Stimulated activated CD4-positive, alpha-beta T cell treated with anti-CD3 and anti-CD28 coated beads, TNF-alpha, amount 100 ng/mL, for 24 hours (primary cell): ENCODE measurements around the gene RAB7B.

ENCODE experiments used
- DNase-seq, 3 experiments: peaks; one replicate each; pipeline ENCODE4 v3.0.0-alpha.2; 2020; ENCODE audit warnings: low read depth in 3 of 3

RAB7B gene

DNA sequence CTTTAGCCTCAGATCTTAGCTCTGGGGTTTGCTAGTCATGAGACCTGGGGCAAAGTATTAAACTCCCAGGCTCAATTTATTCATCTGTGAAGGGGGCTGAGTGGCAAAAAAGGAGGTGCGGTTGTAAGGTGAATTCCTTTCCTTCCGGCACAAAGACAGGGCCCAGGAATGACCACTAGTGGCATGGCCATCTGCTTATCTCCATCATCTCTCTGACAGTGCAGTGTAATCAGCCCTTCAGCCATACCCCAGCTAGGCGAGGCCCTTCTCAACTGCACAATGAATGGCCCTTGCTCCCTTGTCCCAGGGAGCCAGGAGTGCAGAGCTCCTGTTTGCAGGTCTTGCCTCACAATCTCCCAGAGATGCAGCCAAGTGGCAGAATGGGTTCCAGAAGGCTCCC, 54.3 kb downstream of the RAB7B start:
- DNase-seq, result no peak

DNA sequence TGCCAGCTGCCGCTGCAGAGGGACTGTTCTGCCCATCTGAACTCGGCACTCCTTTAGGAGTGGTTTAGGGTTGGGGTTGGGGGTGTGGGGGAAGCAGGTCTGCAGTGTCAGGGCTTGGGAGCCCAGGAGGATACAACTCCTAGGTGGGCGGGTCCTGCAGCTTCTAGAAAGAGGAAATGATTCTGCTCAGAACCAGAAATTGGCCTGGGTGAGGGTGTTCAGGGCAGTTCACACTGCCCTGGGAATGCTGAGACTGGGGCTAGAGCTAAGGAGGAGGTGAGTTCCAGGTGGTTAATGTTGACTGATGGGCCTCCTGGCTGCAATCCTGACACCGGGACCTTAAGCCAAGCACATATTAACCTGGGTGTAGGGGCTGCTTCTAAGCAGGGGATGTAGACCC, 55.2 kb downstream of the RAB7B start:
- no peak for DNase-seq

DNA sequence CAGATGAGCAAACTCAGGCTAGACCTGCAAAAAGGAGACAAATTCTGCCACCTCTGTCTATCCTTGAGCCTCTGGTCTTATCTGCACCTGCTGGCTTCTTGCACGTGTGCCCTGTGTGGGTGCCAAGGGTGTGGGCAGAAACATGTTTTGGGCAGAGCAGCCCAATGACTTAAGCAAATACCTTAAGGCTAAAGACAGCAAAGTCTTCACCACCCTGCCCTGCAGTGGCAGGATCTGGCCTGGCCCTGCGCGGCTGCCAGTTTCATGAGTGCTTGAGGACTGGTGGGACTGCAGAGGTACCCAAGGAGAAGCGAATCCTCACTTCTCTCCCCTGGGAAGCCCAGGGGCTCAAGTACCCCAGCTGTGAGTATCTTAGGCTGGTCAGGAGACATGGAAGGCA, 56.2 kb downstream of the RAB7B start:
- DNase-seq, result no peak

DNA sequence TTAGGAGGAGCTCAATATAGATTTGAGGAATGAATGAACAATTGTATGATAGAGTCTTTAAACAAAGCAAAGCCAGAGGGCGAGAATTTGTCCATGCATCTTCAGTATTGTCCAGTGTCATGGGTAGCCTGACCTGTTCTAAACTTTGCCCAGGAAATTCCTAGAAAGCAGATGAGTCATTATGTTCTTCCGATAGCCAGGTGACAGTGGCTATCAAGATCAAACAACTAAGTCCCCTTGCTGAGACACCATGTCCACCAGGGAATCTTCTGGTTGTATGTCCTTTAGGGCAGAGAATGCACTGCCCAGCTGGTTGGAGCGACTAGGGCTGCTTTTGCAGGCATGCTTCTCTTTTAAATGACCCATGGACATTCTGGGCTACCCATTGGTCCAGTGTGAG, 58.1 kb downstream of the RAB7B start:
- no peak for DNase-seq

DNA sequence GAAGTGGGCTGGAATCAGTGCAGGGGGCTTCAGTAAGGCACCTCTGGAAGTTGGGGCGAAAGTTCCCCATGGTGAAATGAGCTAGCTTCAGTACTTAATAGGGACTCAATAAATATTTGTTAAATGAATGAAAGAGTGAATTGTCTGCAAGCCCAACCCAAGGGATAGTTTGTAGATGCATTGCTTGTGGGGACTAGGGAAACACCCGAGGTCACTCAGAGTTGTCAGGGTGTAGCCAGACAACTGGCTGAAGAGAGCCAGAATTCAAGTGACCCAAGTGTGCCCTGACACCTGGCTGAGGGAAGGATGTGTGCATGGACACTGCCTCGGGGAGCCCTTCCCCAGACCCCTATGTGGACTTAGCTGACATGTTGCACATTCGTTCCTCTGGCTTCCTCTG, 58.7 kb downstream of the RAB7B start:
- DNase-seq, result no peak

DNA sequence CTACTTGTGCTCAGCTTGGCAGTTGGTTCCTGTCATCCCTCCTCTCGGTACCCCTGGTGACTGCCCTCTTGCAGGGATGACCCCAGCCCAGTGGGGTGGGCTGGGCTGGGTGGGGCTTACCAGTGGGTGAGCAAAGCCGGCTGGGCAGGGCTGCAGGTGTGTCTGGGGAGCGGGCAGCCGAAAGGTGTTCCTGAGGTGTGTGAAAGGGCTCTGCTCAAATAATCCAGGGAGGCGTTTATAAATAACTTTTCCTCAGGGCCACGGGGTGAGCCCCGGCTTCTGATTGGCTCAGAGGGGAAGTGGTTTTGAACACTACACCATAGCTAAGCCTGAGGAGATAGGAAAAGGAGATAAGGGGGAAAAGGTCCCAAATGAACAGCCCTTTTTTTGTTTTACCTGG, 60.0 kb downstream of the RAB7B start, which contains the start of gene SLC26A9:
Gene SLC26A9 (minus strand): TSS at position 212 of the 400 bp plus-strand sequence. CDS start 7,636 bp downstream, outside the sequence.
- DNase-seq, result no peak

DNA sequence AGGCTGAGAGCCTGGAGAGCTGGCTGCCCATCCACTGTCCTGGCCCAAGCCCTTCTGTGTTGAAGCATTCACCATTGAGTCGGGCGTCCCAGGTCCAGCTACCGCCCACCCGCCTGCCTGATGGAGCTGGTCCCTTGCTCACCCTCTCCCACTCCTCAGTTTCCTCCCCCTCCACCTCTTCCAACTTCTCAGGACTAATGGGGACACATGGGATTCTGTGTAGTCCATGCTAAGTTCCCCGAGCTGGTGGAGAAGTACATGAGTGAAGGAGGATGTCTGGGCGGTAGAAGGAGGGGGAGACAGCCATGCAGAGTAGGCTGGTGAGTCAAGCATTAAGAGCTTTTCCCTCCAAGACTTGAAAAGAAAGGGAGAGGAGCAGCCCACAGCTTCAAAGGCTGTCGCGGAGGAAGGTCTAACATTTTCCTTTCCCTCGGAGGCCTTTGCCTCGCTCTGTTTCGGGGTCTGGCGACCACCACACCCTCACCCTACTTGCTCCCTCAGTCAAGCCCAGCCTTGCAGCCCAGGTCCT, 60.5 kb downstream of the RAB7B start:
- no peak for DNase-seq

DNA sequence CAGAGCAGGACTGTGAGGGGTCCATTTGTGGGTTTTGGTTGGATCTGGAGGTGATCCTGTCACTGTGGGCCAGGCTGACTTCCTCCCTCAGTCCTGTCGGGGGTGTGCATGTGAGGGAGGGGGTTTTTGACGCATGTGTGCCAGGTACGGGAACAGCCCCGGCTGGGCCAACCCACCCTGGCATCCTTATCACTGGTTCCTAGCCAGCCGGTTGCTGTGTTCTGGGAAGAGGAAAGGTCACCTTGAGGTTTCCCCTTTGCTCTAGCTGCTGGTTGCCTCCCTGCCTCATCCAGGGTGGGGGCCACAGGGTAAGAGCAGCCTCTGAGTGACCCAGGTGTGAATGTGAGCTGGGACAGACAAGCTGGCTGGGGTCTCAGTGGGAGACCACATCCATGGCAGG, 62.5 kb downstream of the RAB7B start:
- DNase-seq, result no peak

DNA sequence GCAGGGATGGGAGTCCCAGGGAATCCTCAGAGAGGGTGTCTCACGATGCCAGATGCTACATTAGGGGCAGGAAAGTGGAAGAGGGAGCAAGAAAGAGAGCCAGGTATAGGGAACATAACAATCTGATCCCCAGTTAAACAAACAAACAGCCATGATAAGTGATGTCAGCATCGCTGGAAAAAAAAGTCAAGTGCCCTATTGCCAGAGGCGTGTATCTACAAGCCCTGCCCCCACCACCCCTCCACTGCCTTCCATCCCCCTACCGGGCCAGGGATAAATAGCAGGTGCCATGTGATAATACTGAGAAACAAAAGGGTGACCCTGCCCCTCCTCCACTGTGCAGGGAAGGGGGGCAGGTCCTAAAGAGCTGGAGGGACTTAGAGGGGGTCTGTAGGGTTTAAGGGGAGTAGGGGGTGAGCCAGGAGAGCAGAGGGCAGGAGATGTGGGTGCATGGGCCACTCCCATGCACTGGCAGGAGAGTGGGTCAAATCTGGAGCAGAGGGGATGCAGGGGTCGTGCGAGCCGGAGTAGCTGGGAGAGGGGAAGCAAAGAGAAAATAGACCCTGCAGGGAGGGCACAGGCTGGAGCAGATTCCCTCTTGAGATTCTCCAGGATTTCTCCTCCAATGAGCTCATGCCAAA, 63.4 kb downstream of the RAB7B start:
- DNase-seq, result no peak

DNA sequence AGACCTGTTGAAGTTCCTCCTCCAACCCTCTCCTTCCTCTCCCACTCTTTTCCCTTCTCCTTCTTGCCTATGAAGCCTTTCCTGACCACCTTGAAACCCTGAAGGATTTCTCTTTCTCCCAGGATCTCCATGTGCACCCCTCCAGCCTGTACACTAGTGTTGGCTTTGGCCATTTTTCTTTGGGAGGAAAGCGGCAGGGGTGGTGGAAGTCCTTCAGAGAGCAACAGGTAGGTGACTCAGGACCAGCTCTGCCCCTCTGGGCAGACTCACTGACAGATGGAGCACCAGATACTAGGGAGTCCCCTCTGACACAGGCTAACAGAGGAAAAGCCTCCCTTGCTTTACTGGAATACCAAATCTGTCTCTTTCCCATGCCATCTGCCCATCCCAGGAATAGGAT, 64.5 kb downstream of the RAB7B start:
- DNase-seq, result no peak

DNA sequence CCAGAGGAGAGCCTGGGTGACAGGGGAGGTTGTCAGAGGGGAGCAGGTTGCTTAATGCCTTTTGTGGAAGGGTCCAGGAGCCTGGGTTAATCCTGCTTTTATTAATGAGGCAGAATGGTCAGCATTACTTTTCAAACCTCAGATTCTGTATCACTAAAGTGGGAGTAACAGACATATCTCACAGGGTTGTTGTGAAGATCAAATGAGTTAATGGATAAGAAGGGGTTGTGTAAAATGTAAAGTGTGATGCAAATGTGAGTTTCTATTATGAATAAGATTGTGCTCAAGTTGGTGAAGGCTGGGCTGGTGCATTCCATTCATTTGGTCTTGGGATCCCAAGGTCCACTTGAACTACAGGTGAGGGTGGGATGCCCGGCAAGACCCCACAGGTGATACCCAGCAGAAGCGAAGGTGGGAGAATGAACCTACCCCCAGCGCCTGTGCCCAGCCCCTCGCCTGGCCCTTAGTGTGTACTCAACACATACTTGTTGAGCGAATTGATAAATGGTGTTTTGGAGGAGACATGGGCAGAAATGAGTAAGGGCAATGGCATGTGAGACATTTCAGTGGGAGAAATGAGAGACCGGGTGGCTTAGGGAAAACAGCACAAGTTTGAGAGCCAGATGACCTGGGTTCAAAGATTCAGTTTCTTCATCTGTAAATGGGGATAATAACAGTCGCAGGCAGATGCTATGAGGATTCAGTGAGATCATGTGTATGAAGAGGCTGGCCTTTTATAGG, 66.2 kb downstream of the RAB7B start:
- DNase-seq, result no peak

DNA sequence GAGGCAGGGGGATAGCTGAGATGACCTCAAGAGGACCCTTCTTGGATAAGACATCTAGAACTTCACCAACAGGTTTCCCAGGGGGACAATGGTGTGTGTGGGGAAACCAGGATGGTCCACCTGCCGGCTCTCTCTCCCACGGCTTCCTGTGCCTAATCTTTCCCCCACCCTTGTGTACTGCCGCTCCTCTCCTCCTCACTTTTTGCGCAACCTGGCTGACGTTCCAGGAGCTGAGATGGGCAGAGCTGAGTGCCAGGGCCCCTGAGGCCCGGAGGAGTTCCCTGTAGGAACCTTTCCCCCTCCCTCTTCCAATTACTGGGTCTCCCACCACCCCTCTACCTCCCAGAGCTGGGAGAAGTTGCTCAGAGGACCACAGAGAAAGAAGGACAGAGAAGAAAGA, 66.9 kb downstream of the RAB7B start:
- DNase-seq, result no peak

DNA sequence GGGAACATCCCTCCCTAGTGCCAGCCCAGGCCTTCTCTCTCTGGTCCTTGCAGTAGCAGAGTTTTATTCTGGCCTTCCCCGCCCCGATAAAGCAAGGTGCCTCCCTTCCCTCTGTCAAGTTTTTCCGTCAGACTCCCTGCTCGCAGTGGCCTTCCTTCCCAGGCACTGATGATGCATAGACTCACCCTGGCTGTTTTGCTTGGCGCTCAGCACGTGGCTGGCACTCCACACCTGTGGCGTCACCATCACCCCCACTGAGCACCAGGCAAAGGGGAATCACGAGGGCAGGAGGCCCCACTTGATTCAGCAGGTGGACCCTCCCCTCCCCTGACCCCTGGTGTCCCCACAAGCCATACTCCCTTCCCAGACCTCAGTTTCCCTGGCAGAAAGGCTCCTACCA, 67.3 kb downstream of the RAB7B start:
- no peak for DNase-seq

DNA sequence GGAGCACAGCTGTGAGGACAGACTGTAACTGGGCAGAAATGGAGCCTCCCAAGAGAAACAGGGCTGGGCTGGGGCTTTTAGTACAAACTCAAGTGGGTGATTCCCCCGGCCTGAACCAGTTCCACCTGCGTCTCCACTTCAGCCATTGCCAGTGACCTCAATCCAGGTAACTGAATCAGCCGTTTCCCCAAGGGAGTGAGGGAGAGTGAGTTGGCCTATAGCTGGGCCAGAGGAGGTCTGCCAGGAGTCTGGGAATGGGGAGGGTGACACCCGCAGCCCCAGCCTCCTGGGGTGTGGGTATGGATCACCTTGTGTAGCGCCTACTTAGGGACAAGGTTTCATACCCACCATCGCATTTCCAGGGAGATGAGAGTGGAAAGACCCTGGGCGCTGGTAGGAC, 68.4 kb downstream of the RAB7B start:
- DNase-seq, result no peak

DNA sequence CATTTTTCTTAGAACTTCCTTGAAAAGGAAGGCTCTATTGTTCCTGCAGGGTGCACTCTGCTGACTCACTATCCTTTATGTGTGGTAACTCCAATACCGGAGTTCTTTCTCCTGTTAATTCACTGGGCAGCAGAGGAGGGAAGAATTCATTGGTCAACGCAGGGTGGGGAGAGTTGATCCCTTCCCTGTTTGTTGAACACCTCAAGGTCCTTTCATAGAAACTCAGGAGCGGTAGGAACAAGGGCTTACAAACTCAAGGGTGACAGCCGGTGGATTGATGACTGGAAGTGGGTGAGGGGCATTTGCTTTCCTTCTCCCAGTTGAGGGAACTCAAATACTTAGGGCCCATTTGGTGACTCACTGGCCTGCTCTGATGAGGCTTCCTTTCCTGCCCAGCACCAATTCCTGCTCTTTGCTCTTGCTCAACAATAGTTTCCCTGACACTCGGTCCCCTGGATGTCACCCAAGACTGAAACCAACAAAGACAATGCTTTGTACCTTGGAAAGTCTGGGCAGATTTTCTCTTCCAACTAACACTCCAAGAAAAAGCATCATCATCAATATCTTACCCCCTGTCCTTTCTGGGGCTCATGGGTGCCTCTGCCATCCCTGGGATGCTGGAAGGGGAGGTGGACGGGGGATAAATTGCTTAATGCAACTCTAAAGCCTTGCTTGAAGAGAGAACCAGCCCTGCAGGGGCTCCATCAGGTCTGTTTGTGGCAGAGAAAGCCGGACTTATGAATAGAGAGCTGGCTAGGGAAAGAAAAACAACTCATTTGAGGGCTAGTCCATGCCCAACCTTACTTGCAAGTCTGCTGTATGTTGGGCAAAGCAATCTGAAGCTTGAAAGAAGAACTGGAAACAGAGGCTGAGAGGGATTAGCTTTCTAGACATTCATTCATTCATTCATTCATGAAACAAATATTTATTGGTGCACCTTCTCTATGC, 69.2 kb downstream of the RAB7B start:
- DNase-seq, result no peak

DNA sequence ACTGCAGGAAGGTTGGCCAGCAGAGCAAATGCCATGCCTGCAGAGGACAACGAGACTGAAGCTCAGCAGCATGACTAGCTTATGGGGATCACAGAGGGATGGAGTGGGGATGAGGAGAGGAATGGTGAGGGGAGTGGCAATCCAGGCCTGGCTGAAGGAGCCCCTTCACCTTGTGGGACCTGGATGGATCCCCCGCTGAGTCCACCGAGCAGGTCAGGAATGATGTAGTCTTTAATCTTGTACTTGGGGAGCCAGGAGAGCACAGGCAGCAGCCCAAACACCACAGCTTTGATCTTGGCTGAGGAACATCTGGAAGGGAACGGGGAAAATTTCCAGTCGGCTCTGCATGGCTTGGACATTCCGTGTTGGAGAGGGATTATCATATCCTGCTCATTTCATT, 70.4 kb downstream of the RAB7B start:
- DNase-seq, result no peak

DNA sequence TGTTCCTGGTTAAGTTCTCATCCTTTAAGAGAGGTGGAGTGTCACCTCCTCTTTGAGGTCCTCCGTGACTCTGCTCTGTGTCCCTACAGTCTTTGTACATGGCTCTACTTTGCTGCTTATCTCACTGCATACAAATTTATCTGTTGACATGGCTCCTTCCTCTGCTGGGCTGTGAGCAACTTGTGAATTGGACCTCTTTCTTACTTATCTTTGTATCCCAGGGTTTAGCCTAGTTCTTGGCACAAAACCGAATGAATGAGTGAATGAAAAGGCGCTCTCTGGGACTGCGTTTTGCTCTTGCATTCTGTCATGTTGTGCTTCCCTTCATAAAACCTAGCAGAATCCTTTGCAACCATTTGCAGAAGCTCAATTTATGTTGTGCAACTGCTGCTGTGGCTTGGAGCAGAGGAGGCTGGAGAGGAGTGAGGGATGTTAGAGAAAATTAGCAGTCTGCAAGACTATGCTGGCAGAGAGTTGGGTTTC, 72.4 kb downstream of the RAB7B start:
- DNase-seq, result no peak

DNA sequence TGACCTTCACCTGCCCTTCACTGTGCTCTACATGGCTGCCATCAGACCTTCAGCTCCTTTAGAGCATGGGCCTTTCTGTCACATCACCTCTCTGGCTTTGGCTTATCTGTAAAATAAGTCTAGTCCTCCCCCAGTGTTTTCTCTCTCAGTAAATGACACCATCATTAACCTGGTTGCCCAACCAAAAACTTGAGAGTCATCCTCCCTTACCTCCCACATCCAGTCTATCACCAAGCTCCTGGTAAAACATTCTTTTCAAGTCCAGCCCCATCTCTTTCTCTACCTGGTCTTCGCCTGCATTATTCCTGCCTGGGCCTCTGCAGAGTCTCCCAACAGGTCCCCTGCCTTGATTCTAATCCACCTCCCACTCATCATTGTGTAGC, 73.0 kb downstream of the RAB7B start:
- no peak for DNase-seq

DNA sequence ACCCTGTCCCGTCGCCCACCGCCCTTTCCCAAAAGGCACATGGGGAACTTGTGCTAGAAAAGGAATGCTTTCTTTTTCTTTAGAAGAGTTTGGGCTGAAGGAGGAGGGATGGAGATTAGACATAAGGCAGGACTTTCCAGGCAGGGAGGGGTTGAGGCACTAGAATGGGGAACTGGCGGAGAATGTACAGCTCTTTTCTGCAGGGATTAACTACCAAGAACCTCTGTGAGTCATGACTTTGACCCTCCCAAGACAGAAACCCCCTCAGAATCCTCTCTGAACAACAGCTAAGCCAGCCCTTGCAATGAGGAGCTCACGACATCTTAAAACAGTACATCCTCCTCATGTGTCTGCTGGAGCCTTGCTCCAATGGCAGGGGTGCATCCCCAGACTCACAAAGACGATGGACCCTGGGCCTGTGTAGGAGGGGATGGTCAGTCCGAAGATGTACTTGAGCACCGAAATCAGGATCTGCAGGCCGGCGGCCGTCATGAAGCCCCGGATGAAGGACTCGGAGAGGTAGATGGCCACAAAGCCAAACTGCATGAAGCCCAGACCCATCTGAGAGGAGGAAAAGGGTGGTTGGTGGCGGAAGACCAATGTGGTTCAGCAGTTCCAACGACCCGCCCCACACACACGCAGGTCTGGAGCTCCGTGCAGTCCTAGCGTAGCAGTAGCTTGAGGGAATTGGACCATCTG, 73.5 kb downstream of the RAB7B start:
- no peak for DNase-seq

DNA sequence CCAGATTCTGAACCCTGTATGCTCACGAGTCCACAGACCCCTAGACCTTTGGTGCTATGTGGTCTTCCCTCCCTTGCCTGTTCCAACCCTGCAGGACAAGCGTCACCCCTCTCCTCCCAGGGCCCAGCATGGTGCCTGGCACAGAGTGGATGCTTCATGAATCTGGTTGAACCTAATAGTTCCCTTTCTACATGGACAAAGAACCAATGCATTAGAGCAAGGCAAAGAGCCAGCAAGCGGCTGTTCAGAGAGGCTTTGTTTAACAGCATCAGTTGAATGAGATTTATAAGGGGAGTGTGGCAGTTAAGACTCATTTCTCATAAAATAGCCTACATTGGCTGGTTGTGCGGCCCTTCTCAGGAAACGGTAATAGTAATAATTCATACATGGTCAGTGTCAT, 74.9 kb downstream of the RAB7B start:
- no peak for DNase-seq

DNA sequence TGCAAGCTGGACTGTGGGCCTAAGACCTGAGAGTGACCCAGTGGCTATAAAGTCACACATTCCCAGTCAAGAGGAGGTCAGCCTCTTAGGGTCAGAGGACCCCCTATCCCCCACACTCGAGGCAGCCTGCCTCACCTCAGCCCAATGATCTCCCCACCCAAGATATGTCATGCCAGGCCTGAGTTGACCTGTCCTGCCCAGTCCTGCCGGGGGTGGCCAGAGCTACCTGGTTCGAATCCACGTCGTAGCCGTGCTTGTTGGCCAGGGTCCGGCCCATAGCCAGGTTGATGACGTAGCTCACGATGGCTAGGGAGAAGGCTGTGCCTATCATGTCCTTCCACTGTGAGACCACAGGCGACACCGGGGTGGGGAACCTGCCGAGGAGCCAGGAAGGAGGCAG, 75.5 kb downstream of the RAB7B start:
- no peak for DNase-seq

DNA sequence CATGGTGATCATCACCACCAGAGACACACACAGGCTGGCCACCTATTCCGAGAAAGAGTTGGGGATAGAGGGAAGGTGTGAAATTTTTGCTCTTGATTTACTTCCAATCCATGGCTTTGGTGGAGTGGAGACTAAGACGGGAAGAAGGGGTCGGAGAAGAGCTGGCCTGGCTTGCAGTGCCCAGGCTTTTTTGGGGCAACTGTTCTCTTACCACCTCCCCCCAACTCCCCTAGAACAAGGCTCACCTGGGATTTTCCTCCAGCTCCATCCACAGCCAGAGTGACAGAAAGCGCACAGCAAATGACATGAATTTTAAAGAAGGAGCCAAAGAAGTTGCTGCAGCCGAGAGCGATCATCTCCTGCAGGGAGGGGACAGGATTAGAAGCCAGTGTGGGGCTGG, 75.9 kb downstream of the RAB7B start:
- no peak for DNase-seq
